ENCODE measurements around the gene NRP1.
"Not testable (repeated sequence)": the region's sequence is repeated elsewhere in the genome, so short reads cannot be mapped to it uniquely, and the experiment has no call there.

The NRP1 gene

DNA sequence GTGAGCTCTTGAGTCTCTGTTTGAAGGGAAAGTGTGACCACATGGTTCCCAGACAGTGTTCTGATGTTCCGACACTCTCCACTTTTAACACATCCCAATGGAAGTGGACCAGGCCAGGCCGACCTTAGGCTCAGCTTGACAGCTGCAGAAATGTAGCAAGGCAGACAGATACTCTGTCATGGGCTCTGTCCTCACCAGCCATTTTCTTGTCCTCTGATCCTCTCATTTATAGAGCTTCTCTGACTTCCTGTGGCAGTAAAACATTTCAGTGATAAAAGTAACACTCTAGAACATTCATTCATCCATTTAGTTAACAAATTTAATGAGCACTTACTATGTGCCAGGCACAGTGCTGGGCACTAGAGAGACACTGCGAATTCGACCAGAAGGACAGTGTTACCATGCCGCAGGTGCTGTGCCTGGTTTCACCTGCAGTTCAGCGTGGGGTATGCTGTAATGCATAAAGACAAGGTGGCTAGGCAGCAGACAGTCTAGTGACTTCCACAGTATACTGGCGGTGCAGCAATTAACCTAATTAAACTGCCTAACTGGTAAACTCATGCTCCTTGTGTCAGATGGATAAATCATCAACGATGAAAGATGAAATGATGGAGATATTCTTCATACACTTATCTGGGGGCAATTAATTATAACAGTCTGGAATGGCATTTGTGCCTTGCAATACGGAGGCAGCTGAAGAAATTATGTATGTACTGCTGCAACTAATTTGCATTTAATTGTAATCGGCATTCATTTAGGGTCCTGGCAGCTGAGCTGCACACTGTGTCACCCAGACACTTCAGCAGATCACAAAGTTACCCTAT lies 188.1 kb downstream of the NRP1 start:
- Histone ChIP-seq H3K4me3 (no peak overlapping the region), H3K27ac (no peak overlapping the region)

DNA sequence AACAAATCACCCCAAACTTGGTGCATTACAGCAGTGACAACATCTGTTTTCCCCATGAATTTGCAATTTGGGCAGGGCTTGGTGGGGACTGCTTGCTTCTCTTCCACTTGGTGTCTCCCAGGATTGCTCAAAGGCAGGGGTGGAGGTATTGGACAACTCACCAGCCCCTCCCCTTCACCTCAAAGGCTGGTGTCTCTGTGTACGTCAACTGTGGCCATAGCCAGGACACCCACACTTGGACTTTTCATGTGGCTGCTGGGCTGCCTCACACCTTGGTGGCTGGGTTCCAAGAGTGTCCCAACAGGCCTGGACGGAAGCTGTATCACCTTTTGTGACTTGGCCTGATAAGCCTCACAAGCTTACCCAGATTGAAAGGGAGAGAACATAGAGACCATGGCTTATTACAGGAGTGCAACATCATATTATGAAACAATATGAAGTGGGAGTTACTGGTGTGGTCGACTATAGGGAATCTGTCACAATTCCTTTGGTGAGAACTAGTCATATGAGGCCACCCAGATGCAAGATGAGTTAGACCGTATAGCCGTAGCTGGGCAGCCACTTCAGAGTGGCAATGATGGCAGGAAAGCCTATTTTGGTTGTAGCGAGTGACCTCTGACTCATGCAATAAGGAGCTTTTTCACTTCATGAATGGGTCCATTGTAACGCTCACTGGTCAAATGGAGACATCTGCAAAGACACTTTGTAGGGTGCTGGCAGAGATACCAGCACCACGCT lies 188.8 kb downstream of the NRP1 start:
- Histone ChIP-seq H3K27ac (no peak overlapping the region), H3K4me3 (no peak overlapping the region)

DNA sequence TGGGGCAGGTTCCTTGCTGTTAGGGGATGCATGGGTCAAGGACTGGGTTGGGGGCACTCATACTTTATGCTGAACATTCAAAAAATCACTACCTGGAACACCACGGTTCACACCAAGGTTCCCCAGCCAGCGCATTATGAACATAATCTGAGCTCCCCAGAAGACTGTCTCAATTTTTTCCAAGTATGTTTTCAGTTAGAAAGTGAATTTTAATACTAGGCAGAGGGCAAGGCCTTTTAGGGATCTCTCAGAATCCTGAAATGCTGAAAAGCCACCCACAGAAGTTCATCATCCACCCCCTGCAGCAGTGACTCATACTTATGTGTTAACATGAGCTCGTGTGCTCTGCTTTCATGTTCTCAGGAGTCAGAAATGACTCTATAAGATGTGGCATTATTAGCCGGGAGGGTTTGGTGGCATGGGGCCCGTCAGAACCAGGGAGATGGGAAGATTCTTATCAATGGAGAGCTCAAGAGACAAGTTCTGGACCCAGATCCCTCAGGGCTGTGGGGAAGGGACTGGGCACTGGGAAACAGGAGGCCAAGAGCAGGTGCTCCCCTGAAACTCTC lies 191.2 kb downstream of the NRP1 start:
- no peak overlapping the region for H3K4me3 ChIP-seq
- H3K27ac ChIP-seq = peak overlapping the region in 5 of 21 experiments; percentile 4 to 64 (median 53)

DNA sequence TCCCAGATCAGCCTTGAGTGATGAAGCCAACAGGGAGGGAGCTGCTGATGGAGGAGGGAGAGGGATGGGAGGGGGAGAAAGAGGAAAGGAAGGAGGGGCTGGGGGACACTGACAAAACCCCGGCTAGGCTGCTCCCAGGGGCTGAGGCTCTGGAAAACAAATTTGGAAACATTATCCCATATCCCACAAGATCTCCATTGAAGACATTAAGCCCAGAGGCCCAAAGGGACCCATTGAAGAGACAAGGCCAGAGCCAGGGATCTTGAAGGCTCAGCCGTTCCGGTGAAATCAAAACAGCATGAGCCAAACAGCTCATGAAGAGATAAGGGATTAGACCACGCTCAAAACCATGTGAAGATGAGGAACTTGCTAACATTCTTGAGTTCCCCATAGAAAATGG lies 192.2 kb downstream of the NRP1 start:
- Histone ChIP-seq H3K27ac (peak overlapping the region in 2 of 21 experiments; percentile 59 to 64), H3K4me3 (no peak overlapping the region)

DNA sequence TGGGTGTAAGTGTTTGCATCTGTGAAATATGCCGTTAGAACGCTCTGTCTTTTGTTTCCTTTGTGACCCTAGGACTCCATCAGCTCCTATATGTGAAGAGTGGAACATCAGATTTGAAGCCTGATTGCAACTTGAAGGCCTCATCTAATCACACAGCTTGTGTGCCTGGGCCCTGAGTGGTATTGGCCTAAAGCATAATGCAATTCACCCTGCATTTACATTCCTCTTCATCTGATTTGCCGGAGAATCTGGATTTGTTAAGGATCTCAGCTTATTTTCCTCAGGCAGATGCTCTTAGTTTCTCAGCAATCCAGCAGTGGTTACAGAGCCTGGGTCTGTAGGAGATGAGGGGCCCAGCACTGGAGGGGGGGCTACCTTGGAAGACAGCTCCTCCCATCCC lies 193.2 kb downstream of the NRP1 start:
- no peak overlapping the region for H3K27ac ChIP-seq

DNA sequence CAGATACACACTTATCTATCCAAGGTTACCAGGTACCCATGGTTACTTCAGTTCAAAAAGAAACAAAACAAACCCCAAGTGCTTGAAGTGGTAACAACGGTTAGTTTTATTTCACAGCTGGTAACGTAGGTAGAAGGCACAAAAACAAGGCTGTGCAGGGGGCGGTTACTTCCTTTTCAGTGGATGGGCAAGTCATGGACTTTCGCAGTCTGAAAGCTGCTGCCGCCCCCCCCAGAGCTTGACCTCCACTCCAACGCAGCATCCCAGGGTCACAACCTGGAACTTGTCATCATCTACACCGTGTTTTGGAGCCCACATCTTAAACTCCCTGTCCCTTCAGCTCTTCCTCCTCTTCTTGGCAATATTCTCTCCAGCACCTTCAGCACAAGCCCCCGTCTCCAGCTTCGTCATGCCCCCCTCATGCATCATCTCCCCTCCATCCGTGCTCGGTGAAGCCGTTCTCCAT lies 195.3 kb downstream of the NRP1 start:
- Histone ChIP-seq H3K4me3 (no peak overlapping the region), H3K27ac (peak overlapping the region in 7 of 21 experiments; percentile 5 to 88 (median 73))

More for the DNA sequence above, 193.2 kb downstream of the NRP1 start:
- no peak overlapping the region for H3K4me3 ChIP-seq

DNA sequence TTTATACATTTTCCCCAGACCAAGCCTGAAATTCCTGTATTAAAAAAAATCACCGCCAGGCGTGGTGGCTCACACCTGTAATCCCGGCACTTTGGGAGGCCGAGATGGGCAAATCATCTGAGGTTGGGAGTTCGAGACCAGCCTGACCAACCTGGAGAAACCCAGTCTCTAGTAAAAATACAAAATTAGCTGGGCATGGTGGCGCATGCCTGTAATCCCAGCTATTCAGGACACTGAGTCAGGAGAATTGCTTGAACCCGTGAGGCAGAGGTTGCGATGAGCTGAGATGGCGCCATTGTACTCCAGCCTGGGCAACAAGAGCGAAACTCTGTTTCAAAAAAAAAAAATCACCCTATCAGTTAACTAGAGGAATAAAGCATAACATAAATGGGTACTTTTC lies 195.8 kb downstream of the NRP1 start:
- H3K27ac ChIP-seq = peak overlapping the region in 8 of 21 experiments; percentile 17 to 88 (median 48)

DNA sequence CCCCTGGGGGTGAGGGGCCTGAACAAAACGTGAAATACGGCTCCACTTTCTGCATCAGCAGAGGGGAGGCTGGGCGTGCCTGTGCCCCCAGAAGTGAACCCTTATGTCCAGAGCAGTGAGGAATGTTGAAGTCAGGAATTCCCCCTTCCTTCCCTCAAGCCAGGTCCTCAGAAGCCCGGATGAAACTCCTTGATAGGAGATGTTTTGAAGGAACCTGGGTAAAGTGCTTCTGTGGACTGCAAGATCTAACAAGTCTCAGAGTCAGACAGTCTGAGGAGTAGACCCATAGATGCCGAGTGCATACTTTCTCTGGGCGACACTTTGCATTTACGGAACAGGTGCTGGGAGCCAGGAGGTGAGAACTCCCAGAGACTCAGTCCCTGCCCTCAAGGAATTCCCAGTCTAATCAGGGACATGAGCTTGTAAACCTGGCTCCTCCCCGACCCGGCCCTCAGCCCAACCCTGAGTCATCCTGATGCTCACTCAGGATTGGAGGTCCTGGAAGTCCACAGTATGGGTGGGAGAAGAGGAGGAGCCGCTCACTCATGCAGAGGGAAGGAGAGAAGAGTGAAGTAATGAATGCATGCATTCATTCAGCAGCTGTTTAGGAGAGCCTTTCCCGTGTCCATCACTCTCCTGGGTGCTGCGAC lies 197.0 kb downstream of the NRP1 start:
- Histone ChIP-seq H3K27ac (peak overlapping the region in 14 of 21 experiments; percentile 3 to 88 (median 72)), H3K4me3 (no peak overlapping the region)

More for the DNA sequence above, 195.8 kb downstream of the NRP1 start:
- H3K4me3 ChIP-seq = not testable (repeated sequence)

DNA sequence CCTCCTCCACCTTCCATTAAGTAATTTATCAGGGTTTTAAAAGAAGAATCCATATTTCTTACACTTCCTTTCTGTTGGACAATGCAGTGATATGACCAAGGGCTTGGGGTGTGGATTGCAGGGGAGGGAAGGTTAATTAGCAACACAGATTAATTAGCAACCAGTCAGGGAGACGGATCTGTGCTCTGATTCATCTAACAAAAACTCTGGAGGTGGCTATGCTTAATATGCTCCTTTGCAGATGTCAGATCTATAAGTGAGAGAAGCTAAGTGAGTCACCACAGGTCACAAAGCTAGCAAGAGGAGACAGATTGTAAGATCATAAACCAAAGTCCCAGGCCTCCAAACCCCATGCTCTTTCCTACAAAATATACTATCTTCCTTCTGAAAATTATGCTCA lies 197.7 kb downstream of the NRP1 start:
- H3K27ac ChIP-seq = peak overlapping the region in 13 of 21 experiments; percentile 1 to 88 (median 72)
- no peak overlapping the region for H3K4me3 ChIP-seq

DNA sequence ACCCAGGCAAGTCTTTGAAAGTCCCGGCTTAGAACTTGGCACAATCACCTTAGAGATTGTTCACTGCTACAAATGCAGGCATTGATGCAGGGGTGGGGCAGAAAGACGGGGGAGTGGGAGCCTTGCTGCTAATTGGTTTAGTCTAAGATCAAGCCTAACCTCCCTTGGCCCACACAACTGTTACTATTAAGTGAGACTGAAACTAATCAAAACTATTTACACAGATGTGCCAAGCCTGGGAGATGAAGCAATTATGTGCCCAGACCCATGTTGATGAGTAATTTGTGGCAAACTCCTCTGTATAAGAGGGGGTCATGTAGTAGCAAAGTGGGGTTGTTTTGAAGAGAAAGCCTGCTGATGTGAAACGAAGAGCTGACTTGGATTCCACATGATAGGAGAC lies 198.2 kb downstream of the NRP1 start:
- H3K27ac ChIP-seq = peak overlapping the region in 14 of 21 experiments; percentile 1 to 88 (median 70)
- no peak overlapping the region for H3K4me3 ChIP-seq

DNA sequence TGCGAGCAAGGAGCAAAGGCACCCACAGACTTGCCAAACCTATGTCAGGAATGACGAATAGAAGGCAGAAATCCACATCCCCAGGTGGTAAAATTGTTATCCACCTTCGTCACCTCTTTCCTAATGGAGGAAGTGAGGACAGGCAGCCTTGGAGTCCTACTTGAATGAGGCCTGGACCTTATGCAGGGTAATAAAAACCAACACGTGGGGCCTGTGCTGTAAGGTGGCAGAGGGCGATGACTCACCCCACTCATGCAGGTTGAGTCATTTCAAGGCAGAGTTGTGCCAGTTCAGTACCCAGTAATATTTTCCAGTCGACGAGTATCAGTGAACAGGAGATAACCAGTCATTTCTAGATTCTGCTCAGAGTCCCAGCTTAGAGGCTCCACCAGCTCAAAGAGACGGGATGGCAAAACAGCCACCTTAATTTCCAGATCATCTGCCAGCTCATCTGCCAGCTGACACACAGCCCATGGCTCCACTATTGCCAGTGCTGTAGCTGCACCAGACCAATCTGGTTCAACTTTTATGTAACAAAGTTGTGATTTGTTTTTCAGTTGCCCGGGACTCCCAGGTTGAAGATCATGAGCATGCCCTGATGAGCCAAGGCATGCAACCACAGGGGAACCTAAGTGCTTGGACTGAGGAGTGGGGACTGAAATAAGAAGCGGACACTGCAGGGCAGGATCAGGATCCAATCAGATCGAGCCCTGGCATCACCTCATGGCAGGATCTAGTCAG lies 200.3 kb downstream of the NRP1 start:
- H3K4me3 ChIP-seq = no peak overlapping the region
- peak overlapping the region in 19 of 21 experiments; percentile 25 to 88 (median 66) for H3K27ac ChIP-seq

DNA sequence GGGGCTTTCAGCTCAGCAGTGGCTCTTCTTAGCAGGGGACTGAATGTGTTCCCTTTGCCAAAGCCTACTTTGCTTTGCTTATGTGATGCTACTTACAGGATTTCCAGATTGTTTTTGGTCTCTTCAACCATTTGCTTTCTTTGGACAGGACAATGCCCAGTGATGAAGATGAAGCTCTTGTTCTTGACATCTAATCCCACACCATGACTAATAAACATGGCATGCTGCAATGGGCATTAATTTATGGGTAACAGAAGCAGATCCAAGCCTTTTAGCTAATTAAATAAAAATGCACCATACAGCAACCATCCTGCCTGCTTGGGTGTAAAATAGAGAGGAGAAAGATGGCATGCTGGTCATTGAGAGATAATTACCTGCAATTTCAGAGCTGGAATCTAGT lies 200.9 kb downstream of the NRP1 start:
- Histone ChIP-seq H3K4me3 (no peak overlapping the region), H3K27ac (peak overlapping the region in 13 of 21 experiments; percentile 21 to 88 (median 67))

DNA sequence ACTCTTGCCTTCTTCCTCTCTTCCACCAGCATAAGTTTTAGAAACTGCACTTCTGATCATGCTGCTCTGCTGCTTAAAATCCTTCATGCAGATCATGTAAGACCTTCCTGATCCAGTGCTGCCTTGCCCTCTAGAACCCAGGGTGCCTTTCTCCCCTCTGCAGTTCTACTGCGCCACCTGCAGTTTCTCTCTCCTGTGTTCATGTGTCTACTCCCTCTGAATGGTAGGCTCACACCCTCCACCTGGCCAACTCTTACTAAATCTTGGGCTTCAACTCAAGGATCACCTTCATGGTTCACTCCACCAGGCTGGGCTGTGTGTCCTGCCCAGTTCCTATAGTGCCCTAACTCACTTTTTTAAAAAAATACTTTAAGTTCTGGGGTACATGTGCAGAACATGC lies 201.8 kb downstream of the NRP1 start:
- Histone ChIP-seq H3K4me3 (no peak overlapping the region), H3K27ac (peak overlapping the region in 7 of 21 experiments; percentile 15 to 88 (median 78))

DNA sequence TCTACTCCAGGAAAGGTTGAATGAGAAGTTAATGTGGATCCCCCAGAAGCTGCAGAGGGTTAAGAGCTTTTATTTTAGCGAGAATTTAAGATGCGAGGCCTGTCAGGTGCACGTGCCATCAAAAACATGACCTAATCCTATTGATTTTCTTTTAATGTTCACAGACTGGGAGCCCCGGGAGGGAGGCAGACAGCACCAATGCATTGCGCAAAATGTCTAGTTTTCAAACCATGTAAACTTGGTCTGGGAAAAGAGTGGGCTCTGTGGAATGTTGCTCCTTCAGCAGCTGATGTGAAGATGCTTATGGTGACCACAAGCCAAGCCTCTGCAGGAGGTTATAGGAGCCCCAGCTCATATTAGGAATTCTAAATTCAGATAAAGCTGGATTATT lies 204.5 kb downstream of the NRP1 start:
- Histone ChIP-seq H3K27ac (peak overlapping the region in 12 of 21 experiments; percentile 2 to 82 (median 40)), H3K4me3 (no peak overlapping the region)

DNA sequence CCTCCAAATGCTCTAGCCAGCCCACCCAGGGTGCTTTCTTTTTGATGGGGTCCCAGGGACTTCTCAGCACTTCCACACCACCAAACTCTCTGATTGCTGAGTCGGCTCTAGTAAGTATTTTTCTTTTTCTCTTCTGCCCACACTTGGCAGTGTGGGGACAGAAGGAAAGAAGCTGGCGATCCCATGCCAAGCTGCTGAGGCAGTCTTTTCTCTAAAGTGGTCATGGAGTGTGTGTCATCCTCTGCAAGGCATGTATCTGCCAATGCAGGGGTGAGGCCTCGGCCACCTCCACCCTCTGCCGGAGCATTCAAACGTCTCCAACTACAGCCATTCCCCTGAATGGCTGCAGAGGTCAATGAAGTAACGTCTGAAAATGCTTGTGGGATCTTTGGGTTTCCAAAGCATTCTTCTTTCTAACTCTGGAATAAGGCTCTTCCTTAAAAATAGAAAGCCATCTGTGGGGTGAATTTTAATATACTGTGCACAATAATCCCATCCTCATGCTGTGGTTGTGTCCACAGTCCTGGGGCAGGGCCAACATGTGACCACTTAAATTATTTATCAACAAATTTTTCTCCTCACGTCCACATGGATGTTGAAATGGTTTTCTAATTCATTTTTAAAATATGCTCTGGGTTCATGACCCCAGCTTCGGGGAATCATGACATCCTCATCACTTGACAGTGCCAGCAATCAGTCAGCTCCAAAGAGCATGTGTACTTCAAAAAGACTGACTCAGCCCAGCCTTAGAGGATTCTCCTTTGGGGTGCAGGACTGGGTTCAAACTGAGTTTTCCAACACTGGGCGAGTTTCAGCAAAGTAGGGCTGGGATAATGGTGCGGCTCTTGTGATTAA lies 205.1 kb downstream of the NRP1 start:
- peak overlapping the region in 16 of 21 experiments; percentile 8 to 82 (median 54) for H3K27ac ChIP-seq
- H3K4me3 ChIP-seq = no peak overlapping the region

DNA sequence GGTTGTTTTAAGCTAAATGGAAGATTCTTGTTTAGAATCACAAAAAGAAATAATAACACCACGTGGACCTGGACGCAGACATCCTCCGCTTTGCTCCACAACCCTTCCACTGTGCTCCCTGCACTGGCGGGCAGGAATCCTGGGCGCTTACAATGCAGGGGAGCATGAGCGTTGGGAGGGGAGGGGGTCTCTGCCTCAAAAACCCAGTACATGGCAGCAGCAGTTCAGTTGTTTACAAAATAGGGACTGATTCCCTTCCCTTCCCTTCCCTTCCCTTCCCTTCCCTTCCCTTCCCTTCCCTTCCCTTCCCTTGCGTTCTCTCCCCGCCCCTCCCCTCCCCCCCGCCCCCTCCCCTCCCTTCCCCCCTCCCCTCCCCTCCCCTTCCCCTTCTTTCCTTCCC lies 206.8 kb downstream of the NRP1 start:
- Histone ChIP-seq H3K27ac (peak overlapping the region in 12 of 21 experiments; percentile 7 to 88 (median 73)), H3K4me3 (no peak overlapping the region)
